HG03457 (cell line): Measurements from ENCODE around the gene MCM3AP.

ENCODE experiments used
- ATAC-seq: cut with Tn5 transposase; IDR thresholded peaks from one replicate; pipeline ENCODE4 v1.9.1; 2021; ENCODE audit warnings: moderate number of reproducible peaks; ENCODE audit not compliant: unreplicated experiment

Gene MCM3AP

GRCh38 chr21:46285206-46285661 lies at the start of gene MCM3AP:
TSS of gene MCM3AP (minus strand) at chr21:46285611. CDS start at chr21:46285286, 325 bp downstream.
- ATAC-seq = no peak

DNA sequence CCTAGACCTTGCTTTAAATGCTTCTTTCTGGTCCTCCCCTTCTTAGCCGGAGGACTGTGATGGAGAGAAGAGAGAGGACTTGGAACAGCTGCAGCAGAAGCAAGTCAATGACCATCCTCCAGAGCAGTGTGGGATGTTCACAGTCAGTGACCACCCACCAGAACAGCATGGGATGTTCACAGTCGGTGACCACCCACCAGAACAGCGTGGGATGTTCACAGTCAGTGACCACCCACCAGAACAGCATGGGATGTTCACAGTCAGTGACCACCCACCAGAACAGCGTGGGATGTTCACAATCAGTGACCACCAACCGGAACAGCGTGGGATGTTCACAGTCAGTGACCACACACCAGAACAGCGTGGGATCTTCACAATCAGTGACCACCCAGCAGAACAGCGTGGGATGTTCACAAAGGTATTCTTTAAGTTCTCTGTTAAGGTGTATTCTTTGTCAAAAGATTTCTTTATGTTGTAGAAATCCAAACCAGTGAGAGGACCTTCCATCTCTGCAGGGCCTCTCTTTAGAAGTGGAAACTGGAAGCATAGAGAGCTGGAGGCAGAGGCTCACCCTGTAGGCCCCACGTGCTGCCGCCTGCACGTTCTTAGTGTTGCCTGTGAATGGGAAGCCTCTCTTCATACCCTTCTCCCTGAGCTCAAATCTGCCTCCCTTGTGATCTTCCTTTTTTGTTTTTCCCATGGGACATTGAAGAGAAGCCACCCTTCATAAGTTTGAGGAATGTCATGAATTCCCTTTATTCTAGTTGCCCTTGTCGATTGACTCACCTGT lies 49.1 kb upstream of the MCM3AP start:
- ATAC-seq = no peak

DNA sequence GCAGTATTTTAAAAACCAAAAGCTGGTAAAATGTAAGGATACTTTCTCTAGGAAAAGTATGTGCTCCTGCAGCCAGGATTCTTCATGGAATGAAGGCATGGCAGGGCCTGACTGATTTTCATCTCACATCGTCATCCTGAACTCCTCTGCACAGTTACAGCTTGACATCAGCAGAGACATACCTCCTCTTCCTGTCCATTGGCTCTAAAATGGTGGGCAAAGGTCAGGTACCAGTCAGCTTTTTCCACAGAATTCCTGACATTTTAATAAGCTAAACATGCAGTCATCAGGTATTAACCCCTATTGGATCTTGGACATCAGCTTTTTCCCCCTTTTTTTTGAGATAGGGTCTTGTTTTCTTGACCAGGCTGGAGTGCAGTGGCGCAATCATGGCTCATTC lies 44.4 kb upstream of the MCM3AP start:
- no peak for ATAC-seq

DNA sequence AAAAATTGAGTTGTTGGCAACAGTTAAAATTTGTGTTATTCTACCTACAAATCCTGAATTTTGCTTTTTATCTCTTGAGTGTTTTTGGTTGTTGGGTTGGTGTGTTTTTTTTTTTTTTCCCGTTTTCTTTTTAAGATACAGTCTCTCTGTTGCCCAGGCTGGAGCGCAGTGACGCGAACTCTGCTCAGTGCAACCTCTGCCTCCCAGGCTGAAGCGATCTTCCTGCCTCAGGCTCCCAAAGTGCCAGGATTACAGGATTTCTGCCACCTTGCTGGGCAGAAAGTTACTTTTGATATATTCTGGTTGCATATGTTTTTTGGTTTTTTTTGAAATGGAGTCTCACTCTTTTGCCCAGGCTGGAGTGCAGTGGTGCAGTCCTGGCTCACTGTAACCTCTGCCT lies 42.7 kb upstream of the MCM3AP start:
- no peak for ATAC-seq

DNA sequence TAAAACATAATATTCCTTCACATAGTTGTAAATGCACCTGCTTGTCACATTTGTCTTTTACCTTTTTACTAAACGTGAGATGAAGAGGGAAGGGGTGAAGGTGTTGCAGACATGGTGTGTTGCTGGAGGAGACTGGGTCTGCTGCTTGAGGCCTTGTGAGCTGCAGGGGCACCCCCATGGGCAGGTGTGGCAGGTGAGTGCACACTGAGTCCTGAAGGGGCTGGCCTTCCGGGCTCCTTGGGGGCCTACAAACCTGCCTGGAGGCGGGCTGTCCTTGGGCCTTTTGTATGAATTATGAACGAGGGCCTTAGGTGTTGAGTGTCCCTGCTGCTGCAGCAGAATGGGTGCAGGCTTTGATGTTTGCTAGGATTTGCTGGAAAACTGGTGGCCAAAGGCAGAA lies 42.3 kb upstream of the MCM3AP start:
- ATAC-seq = no peak

DNA sequence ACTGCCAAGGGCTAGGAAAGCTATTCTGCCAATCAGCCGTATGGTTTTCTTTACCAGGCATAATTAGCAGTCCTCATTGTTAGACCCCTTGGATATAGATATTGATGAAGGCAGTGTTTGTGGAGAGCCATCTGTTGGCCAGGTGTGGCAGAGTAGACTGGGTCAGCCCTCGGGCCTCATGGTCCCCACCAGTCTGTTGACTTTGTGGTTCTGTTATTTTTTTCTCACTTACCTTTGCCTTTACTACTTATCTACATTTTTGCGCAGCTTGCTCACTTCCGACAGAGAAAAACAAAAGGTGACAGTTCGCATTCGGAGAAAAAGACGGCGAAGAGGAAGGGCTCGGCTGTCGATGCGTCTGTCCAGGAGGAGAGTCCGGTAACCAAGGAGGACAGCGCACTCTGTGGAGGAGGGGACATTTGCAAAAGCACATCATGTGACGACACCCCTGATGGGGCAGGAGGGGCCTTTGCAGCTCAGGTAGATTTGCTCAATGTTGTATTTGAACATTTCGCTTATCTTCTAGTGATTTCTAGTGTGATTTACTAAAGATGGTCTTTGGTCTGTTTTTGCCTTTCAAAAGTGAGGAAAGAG lies 40.8 kb upstream of the MCM3AP start:
- no peak for ATAC-seq

DNA sequence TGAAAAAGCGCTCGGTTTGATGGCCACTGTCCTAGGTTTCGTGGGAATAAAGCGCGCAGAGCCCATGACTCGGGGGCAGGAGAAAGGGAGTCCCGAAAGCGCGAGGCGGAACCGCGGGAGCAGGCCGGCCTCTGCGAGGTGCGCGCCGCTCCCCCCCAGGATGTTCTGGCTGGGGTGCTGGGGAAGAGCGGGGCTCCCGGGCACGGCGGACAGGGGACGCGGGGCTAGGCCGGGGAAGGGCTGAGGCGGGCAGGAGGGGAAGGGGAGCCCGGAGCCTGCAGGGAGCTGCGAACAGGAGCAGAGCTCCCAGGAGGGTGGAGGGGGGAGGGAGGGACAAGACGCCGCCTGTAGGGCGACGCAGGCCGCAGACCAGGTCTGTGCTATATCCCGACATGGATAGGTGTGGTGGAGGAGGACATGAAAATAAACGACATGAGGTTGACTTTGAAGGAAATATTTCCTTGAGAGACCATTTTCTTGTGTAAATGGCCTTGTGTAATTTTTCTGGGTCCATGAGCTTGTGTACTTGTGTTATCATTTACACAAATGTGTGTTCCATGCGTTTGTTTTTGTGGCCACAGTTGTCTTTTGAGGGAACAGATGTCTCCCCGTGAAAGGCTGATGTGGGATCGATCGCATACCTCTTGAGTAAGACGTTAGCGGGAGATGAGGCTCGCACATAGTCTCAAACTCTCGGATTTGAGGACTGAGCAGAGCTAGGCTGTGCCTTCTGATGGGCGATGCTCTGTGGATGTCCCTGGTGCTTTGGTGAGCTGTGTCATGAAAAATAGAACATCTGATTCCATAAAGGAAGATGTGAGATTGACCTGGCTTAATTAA lies 39.9 kb upstream of the MCM3AP start:
- no peak for ATAC-seq

- ATAC-seq = peak; percentile 36
These were observed 39.1 kb upstream of the MCM3AP start for GRCh38 chr21:46324390-46325072.

- ATAC-seq = peak; percentile 68
These were observed 38.4 kb upstream of the MCM3AP start, which contains the start of the genes C21orf58 and PCNT for GRCh38 chr21:46323710-46324389. TSS of gene C21orf58 (minus strand) at chr21:46323870. CDS start at chr21:46322738, 1,132 bp downstream. TSS of gene PCNT (plus strand) at chr21:46324156. CDS start at chr21:46324229, 73 bp downstream.

GRCh38 chr21:46323227-46323709 lies 37.9 kb upstream of the MCM3AP start:
- ATAC-seq = no peak

DNA sequence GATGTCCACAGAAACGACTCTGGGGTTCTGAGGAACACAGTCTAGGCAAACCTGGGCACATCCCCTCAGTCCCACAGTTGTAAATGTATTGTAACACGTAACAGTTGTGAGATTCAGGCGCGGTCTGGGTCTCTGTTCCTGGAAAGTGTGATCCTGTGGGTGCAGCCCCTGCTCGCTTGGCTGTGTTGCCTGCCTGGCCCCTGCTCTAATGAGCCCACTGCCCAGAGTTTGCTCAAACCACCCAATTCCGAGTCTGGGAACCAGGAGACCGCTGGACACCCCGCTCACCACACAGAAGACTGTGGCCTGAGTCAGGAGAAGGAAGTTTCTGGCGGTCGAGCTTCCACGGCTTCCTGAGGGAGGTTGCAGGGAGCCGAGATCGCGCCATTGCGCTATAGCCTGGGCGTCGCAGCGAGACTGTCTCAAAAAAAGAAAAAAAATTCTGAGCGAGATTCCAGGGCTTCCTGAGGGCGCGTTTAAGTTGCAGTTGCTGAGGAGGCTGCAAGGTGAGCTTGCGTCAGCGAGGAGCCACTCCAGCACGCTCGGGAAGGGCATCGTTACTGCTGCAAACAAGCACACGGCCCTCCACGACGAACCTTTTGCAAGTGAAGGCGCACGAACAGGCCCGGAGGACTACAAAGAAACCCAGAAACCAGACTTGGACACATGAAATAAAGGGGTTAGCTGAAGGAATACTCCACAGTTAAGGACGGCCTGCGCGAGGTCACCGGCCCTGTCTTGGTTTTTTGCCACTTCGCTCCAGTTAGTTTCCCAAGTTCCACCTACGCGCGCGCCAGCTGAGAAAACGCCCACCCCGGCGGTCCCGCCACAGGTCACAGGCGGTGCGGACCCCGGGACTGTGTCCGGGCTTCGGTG lies 37.2 kb upstream of the MCM3AP start:
- no peak for ATAC-seq

- ATAC-seq = no peak
These were observed 35.0 kb upstream of the MCM3AP start for GRCh38 chr21:46320331-46320801.

DNA sequence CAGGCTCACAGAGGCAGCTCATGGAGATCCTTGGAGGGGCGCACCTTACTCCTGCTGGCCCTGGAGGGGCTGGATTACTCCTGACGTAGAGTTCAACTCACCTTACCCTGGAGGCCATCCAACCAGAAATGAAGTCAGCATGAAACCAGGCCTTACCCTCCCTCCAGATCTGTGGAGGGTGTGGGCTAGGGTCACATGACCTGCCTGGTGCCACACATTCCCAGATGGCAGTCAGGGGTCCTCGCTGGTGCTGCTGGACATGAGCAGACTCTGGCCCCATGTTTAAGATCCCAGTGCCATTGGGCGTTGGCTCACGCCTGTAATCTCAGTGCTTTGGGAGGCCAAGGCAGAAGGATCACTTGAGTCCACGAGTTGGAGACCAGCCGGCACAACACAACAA lies 33.8 kb upstream of the MCM3AP start:
- no peak for ATAC-seq

- no peak for ATAC-seq
These were observed 33.0 kb upstream of the MCM3AP start for GRCh38 chr21:46318464-46318845.

- ATAC-seq = no peak
These were observed 32.5 kb upstream of the MCM3AP start for GRCh38 chr21:46317710-46318463.

DNA sequence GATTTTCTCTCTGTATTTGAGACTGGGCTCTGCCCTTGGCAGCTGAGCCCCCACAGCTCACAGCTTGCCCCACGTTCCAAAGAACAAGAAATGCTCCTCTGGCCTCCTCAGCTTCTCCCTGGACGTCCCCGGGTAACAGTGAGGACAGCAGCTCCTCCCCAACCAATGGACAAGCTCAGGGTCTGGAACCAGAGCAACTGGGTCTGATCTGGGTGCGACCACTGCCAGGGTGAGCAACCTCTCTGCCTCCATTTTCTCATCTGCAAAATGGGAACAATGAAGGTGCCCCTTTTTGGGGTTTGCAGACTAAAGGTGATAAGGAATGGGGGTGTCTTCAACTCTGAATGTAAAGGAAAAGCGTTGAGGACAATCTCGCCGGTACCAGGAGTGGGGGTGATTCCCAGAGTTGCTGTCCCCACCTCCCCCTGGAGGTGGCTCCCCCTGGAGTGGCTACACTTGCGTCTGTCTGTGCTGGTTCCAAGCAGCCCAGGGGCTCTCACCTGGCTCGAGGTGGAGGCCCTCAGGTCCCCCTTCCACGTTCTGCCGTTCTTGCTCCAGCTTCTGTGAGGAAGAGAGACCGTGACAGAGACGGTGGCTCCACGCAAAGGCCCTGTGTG lies 31.4 kb upstream of the MCM3AP start:
- no peak for ATAC-seq

- no peak for ATAC-seq
These were observed 29.1 kb upstream of the MCM3AP start for GRCh38 chr21:46314441-46315020.
